HTR-8/SVneo (cell line): ENCODE data around the gene ZNF443.
"Not testable (repeated sequence)": the region's sequence is repeated elsewhere in the genome, so short reads cannot be mapped to it uniquely, and the experiment has no call there.

ENCODE experiments used
- DNase-seq: peaks from one replicate; pipeline ENCODE4 v3.0.0; 2011; ENCODE audit warnings: low spot score, mixed read lengths; ENCODE audit not compliant: insufficient read length
- FAIRE-seq: peaks from 2 replicates; lab custom pipeline; 2011; peaks lifted over from hg19 to GRCh38; lab: Jason Lieb, UNC

ZNF443 gene

GRCh38 chr19:12425236-12425887 lies 15.5 kb downstream of the ZNF443 start:
- FAIRE-seq = no peak
- DNase-seq = no peak

- DNase-seq, FAIRE-seq: not testable (repeated sequence)
These were observed 23.5 kb downstream of the ZNF443 start for GRCh38 chr19:12417273-12417672.

- FAIRE-seq = no peak
These were observed 28.9 kb downstream of the ZNF443 start for GRCh38 chr19:12411893-12412292.

DNA sequence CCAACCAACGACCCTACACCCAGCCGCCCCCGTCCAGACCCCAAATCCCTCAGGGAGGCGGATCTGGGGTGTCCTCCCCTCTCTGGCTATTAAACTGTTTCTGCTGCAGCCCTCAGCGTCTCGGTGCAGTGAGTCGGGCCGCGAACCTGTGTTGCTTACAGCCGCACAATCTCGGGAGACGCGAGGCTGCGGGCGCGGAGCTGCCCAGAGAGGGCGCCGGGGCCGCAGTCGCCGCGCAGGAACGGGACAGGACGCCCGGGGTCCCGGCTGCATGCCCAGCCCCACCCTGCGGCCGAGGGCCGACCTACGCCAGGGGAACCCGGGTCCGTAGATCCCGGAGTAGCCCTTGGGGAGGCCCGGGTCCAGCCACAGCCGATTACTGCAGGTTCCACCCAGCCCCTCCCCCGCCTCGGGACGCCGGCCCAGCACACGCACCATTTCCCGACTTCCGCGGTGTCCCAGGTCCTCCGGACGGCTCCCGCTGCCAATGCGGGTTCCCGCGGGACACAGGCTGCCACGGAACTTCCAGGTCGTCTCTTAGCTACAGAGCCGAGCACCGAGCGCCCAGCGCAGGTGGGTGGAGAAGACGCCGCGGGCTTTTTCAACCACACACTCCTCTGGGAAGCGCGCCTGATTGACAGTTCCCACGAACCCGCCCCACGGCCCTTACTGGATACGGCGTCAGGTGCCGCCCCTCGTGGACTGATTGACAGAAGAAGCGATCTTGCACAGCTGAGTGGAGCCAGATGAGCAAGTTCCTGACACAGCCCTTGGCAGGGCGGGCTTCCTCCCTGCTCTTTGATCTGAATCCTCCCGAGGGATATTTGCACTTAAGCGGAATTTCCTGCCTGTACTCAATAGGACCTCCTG lies 40.0 kb downstream of the ZNF443 start, which contains the start of gene ZNF799:
Gene ZNF799 (minus strand): TSS at position 639 of the 870 bp plus-strand sequence. CDS start 201 bp downstream, at position 438.
- peak; percentile 88 for DNase-seq
- peak; percentile 60 for FAIRE-seq

More at GRCh38 chr19:12411893-12412292, 28.9 kb downstream of the ZNF443 start:
- no peak for DNase-seq

GRCh38 chr19:12399901-12400632 lies 40.8 kb downstream of the ZNF443 start:
- peak; percentile 49 for FAIRE-seq
- not testable (repeated sequence) for DNase-seq

GRCh38 chr19:12391148-12391547 lies 49.7 kb downstream of the ZNF443 start:
- not testable (repeated sequence) for FAIRE-seq, DNase-seq

- DNase-seq, FAIRE-seq: not testable (repeated sequence)
These were observed 54.5 kb downstream of the ZNF443 start for GRCh38 chr19:12386365-12386764.

GRCh38 chr19:12380444-12380737 lies 60.4 kb downstream of the ZNF443 start:
- DNase-seq (no peak), FAIRE-seq (no peak)

GRCh38 chr19:12379732-12380443 lies 60.9 kb downstream of the ZNF443 start:
- DNase-seq (no peak), FAIRE-seq (no peak)
